NT2/D1 (cell line): ENCODE data around the gene WTAP.

Source experiments
- YY1 ChIP-seq: IDR thresholded peaks from 2 replicates; pipeline ENCODE4 v1.6.1; 2011; ENCODE audit not compliant: insufficient read length, insufficient read depth
- ZNF274 ChIP-seq: IDR thresholded peaks from 2 replicates; pipeline ENCODE4 v1.6.1; 2011; ENCODE audit warnings: mild to moderate bottlenecking, low read depth, low read length

GRCh38 chr6:159700970-159701369 is 26.3 kb upstream of the WTAP start:
- TF ChIP-seq ZNF274 (no peak), YY1 (no peak)
